Embryonic facial prominence (tissue), 1 donor: ENCODE measurements around the gene SH3RF1.
A peak's percentile ranks its signal among the peaks of the same experiment; 100 is the strongest.
"Not testable (repeated sequence)": the region's sequence is repeated elsewhere in the genome, so short reads cannot be mapped to it uniquely, and the experiment has no call there.

Experiments
- DNase-seq: peaks from one replicate; pipeline ENCODE4 v3.0.0-alpha.2; 2016; ENCODE audit errors: extremely low spot score

Gene SH3RF1

GRCh38 chr4:169225812-169226211 lies 44.9 kb downstream of the SH3RF1 start:
- DNase-seq, result no peak

- DNase-seq, result no peak
These were observed 45.6 kb downstream of the SH3RF1 start for GRCh38 chr4:169225058-169225751.

- DNase-seq, result no peak
These were observed 48.0 kb downstream of the SH3RF1 start for GRCh38 chr4:169222761-169223160.

GRCh38 chr4:169221662-169222061 lies 49.1 kb downstream of the SH3RF1 start:
- DNase-seq, result no peak

GRCh38 chr4:169220854-169221411 lies 49.8 kb downstream of the SH3RF1 start:
- DNase-seq, result no peak

GRCh38 chr4:169220447-169220846 lies 50.3 kb downstream of the SH3RF1 start:
- no peak for DNase-seq

GRCh38 chr4:169219440-169219839 lies 51.3 kb downstream of the SH3RF1 start:
- DNase-seq, result no peak

GRCh38 chr4:169215656-169216055 lies 55.1 kb downstream of the SH3RF1 start:
- DNase-seq, result no peak

- no peak for DNase-seq
These were observed 57.8 kb downstream of the SH3RF1 start for GRCh38 chr4:169212981-169213380.

GRCh38 chr4:169210504-169211118 lies 60.1 kb downstream of the SH3RF1 start:
- no peak for DNase-seq

GRCh38 chr4:169209388-169209883 lies 61.3 kb downstream of the SH3RF1 start:
- DNase-seq, result no peak

GRCh38 chr4:169208516-169208915 lies 62.2 kb downstream of the SH3RF1 start:
- no peak for DNase-seq

- no peak for DNase-seq
These were observed 62.7 kb downstream of the SH3RF1 start for GRCh38 chr4:169208090-169208455.

GRCh38 chr4:169207436-169208089 lies 63.2 kb downstream of the SH3RF1 start:
- no peak for DNase-seq

- DNase-seq, result no peak
These were observed 65.0 kb downstream of the SH3RF1 start for GRCh38 chr4:169205744-169206080.

GRCh38 chr4:169205075-169205743 lies 65.5 kb downstream of the SH3RF1 start:
- DNase-seq, result no peak

- no peak for DNase-seq
These were observed 66.9 kb downstream of the SH3RF1 start for GRCh38 chr4:169203891-169204290.

- not testable (repeated sequence) for DNase-seq
These were observed 67.5 kb downstream of the SH3RF1 start for GRCh38 chr4:169203278-169203677.

- no peak for DNase-seq
These were observed 67.9 kb downstream of the SH3RF1 start for GRCh38 chr4:169202878-169203277.

GRCh38 chr4:169202145-169202699 lies 68.5 kb downstream of the SH3RF1 start:
- no peak for DNase-seq

GRCh38 chr4:169201222-169202144 lies 69.3 kb downstream of the SH3RF1 start:
- DNase-seq, result peak; percentile 75
